K562 (cell line): ENCODE measurements around the gene COL8A2. TPM values are rescaled to one million over a fixed set of nuclear protein-coding genes. Genes with fewer than 3 reads are reported as not detected.

Experiments used
- ATF7 ChIP-seq: fragments of 450-650 bp; IDR thresholded peaks from 2 replicates; pipeline ENCODE4 v1.7.1; 2014; ENCODE audit warnings: mild to moderate bottlenecking, moderate library complexity
- CBFA2T3 ChIP-seq: fragments of 450-650 bp; IDR thresholded peaks from 2 replicates; pipeline ENCODE4 v1.6.1; 2017
- EP300 ChIP-seq: IDR thresholded peaks from 2 replicates; pipeline ENCODE4 v1.6.1; 2012; ENCODE audit warnings: low read length, improper control_type of control experiment
- ETV1 ChIP-seq: fragments of 450-650 bp; conservative IDR thresholded peaks from 2 replicates; pipeline ENCODE4 v1.6.1; 2016; ENCODE audit warnings: missing genetic modification characterization, control low read depth, low read depth, missing compliant biosample characterization
- GABPB1 ChIP-seq: sonication (generic); formaldehyde crosslinking; IDR thresholded peaks from 2 replicates; pipeline ENCODE4 v1.8.0; 2022; ENCODE audit warnings: mild to moderate bottlenecking, missing genetic modification reagents
- HMG20A ChIP-seq: fragments of 450-650 bp; formaldehyde crosslinking; conservative IDR thresholded peaks from 2 replicates; pipeline ENCODE4 v1.4.0; 2020; ENCODE audit warnings: mild to moderate bottlenecking, mixed read lengths
- HNRNPLL ChIP-seq: fragments of 200-400 bp; formaldehyde crosslinking; IDR thresholded peaks from 2 replicates; pipeline ENCODE4 v1.6.1; 2017; ENCODE audit warnings: low read length, low read depth, mild to moderate bottlenecking; ENCODE audit not compliant: poor library complexity, severe bottlenecking
- JUND ChIP-seq, 2 experiments: IDR thresholded peaks; 2 replicates in 1 of 2; 3 replicates in 1 of 2; pipeline ENCODE4 v1.6.1; 2011; ENCODE audit warnings: borderline replicate concordance in 2 of 2, low read depth in 2 of 2, low read length in 2 of 2, improper control_type of control experiment in 1 of 2, missing biosample characterization in 1 of 2, missing genetic modification characterization in 1 of 2, missing genetic modification reagents in 1 of 2
- MAFG ChIP-seq: fragments of 450-650 bp; conservative IDR thresholded peaks from 2 replicates; pipeline ENCODE4 v1.6.1; 2016; ENCODE audit warnings: missing genetic modification characterization, missing compliant biosample characterization
- MAFK ChIP-seq: IDR thresholded peaks from 2 replicates; pipeline ENCODE4 v1.6.1; 2011; ENCODE audit warnings: low read length, improper control_type of control experiment
- NCOA6 ChIP-seq: fragments of 450-650 bp; IDR thresholded peaks from 2 replicates; pipeline ENCODE4 v1.6.1; 2017; ENCODE audit warnings: mild to moderate bottlenecking
- RAD21 ChIP-seq, 2 experiments: fragments of 250-450 bp in 1 of 2; fragments of 450-650 bp in 1 of 2; sonication (Bioruptor Pico) in 1 of 2; formaldehyde crosslinking in 1 of 2; IDR thresholded peaks in 1 of 2; conservative IDR thresholded peaks in 1 of 2; 2 replicates each; pipeline versions ENCODE4 v1.4.0 to v1.8.0; 2020 to 2022; ENCODE audit warnings: mild to moderate bottlenecking in 2 of 2, moderate library complexity in 1 of 2
- SUPT5H ChIP-seq: fragments of 450-650 bp; IDR thresholded peaks from 2 replicates; pipeline ENCODE4 v1.6.1; 2016
- TAF7 ChIP-seq: fragments of 450-650 bp; IDR thresholded peaks from 2 replicates; pipeline ENCODE4 v1.6.1; 2016; ENCODE audit warnings: missing genetic modification characterization, missing compliant biosample characterization
- YY1 ChIP-seq, 3 experiments: IDR thresholded peaks; 2 replicates each; pipeline ENCODE4 v1.6.1; 2011; ENCODE audit warnings: low read length in 2 of 3, mild to moderate bottlenecking in 2 of 3, moderate library complexity in 2 of 3, borderline replicate concordance in 1 of 3, control low read depth in 1 of 3, low read depth in 1 of 3; ENCODE audit not compliant: insufficient read depth in 3 of 3, insufficient replicate concordance in 2 of 3, control insufficient read depth in 1 of 3, insufficient read length in 1 of 3; ENCODE audit errors: extremely low read depth in 1 of 3
- ZNF75A ChIP-seq: fragments of 450-650 bp; formaldehyde crosslinking; IDR thresholded peaks from 2 replicates; pipeline ENCODE4 v1.4.0; 2020; ENCODE audit warnings: mild to moderate bottlenecking
- polyA plus RNA-seq, 8 experiments: library from polyadenylated mRNA; depleted of rRNA in 4 of 8; stranded (reverse) in 5 of 8; unstranded in 3 of 8; fragments of >200 nt; fragmentation: Nextera tagmentation in 2 of 8; fragmentation: Illumina TruSeq in 1 of 8; extraction: Ambion mirVana in 2 of 8; extraction: Trizol in 1 of 8; gene quantifications; 2 replicates each; pipeline versions ENCODE4 v1.2.1 to v1.2.3, GENCODE V29; 2011 to 2014; ENCODE audit warnings: inconsistent platforms in 1 of 8, missing spikeins in 1 of 8
- total RNA-seq, 7 experiments: library from RNA; depleted of rRNA in 6 of 7; stranded (reverse); fragments of >200 nt in 6 of 7; fragmentation: Illumina TruSeq in 2 of 7; extraction: Trizol in 2 of 7; gene quantifications; 2 replicates each; pipeline versions ENCODE4 v1.2.1 to v1.2.3, GENCODE V29; 2011 to 2021; ENCODE audit warnings: low replicate concordance in 1 of 7
- TF ChIP-seq, protein P1 (sequence below): fragments of 250-450 bp; sonication (Bioruptor Pico); IDR thresholded peaks from 2 replicates; pipeline ENCODE4 v1.8.0; 2021; ENCODE audit warnings: moderate library complexity, mild to moderate bottlenecking, inconsistent platforms
- TF ChIP-seq, protein P2 (sequence below), 2 experiments: fragments of 450-650 bp; formaldehyde crosslinking in 1 of 2; IDR thresholded peaks; 2 replicates each; pipeline versions ENCODE4 v1.4.0 to v1.6.1; 2014 to 2020; ENCODE audit warnings: mild to moderate bottlenecking in 2 of 2, borderline replicate concordance in 1 of 2, low read depth in 1 of 2

The COL8A2 gene
- total and polyA plus RNA-seq, 9 of the 15 experiments (the other 6 are each of a cell fraction or from before 2014, with no cell fraction given), result 0.03 to 0.14 (median 0.04) TPM; not detected in 5

DNA sequence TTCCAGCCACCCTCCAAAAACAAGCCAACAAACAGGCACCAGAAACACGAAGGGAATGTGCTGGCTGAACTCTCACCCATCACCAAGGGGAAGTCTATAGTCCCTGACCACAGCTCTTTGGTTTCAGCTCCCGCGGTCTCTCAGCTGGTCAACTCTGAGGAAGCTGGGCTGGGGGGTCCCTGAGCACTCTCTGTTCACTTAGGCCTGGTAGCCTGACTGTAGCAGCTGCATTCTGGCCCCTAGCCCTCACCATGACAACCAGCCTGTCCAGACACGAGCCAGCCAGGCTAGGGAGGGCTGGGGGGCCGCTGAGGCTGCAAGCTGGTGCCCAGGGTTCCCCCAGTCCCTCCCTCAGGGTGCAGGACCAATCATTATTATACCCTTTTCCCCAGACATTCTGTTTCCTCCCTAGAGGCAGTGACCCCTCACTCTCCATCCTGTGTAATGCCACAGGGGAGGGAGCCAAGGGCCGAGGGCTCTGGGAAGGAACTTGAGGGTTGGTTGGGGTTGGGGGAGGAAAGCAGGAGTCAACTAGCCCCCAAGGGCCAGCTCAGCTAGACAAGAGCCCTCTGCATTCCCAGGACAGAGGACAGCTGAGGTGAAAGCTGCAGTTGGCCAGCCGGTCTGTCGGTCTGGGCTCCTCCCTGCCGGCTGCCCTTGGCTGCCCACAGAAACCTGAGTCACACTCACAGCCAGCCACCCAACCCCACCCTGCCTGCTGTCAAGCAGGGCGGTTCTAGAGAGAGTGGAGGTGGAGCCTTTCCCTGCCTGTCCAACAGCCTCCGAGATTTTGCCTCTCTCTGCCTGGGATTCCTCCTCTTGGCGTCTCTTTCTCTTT is 25.5 kb upstream of the COL8A2 start (continued):
- TF ChIP-seq, protein P1, sequence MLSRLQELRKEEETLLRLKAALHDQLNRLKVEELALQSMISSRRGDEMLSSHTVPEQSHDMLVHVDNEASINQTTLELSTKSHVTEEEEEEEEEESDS (CRISPR knock-in tag), result no peak
- peak; percentile 5; the same call in 1 of the 2 replicates for TF ChIP-seq EP300
- peak in 2 of 3 experiments; percentile 43 to 52 for TF ChIP-seq YY1 (IDR thresholded peaks at IDR 0.05; ENCODE audit: borderline replicate concordance in 1 of 3, control insufficient read depth in 1 of 3, extremely low read depth in 1 of 3, insufficient read depth in 3 of 3, insufficient read length in 1 of 3, insufficient replicate concordance in 2 of 3, low read depth in 1 of 3, low read length in 2 of 3)
- peak; percentile 65 for TF ChIP-seq MAFK
- peak; percentile 50; the same call in 1 of the 2 replicates for TF ChIP-seq MAFG (tag)
- peak in 1 of 2 experiments; percentile 23; a peak in 1 of 4 replicates for TF ChIP-seq RAD21 (CRISPR knock-in tag; conservative IDR thresholded peaks at IDR 0.05 in 1 of 2, IDR thresholded peaks at IDR 0.05 in 1 of 2)
- peak; percentile 44; the same call in 1 of the 2 replicates for TF ChIP-seq GABPB1 (CRISPR knock-in tag)
- no peak for TF ChIP-seq NCOA6
- TF ChIP-seq, protein P2, sequence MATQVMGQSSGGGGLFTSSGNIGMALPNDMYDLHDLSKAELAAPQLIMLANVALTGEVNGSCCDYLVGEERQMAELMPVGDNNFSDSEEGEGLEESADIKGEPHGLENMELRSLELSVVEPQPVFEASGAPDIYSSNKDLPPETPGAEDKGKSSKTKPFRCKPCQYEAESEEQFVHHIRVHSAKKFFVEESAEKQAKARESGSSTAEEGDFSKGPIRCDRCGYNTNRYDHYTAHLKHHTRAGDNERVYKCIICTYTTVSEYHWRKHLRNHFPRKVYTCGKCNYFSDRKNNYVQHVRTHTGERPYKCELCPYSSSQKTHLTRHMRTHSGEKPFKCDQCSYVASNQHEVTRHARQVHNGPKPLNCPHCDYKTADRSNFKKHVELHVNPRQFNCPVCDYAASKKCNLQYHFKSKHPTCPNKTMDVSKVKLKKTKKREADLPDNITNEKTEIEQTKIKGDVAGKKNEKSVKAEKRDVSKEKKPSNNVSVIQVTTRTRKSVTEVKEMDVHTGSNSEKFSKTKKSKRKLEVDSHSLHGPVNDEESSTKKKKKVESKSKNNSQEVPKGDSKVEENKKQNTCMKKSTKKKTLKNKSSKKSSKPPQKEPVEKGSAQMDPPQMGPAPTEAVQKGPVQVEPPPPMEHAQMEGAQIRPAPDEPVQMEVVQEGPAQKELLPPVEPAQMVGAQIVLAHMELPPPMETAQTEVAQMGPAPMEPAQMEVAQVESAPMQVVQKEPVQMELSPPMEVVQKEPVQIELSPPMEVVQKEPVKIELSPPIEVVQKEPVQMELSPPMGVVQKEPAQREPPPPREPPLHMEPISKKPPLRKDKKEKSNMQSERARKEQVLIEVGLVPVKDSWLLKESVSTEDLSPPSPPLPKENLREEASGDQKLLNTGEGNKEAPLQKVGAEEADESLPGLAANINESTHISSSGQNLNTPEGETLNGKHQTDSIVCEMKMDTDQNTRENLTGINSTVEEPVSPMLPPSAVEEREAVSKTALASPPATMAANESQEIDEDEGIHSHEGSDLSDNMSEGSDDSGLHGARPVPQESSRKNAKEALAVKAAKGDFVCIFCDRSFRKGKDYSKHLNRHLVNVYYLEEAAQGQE (IDR thresholded peaks at IDR 0.05; ENCODE audit: borderline replicate concordance), result peak; percentile 37; the same call in 1 of the 2 replicates
- TF ChIP-seq, protein P2 (CRISPR knock-in tag; IDR thresholded peaks at IDR 0.05; ENCODE audit: low read depth), result 0 out of 2 replicates have a peak, but pooled peaks have one; percentile 42
- no peak for TF ChIP-seq HMG20A (CRISPR knock-in tag)
- no peak for TF ChIP-seq HNRNPLL
- TF ChIP-seq ZNF75A, result no peak
- peak; percentile 59; the same call in 1 of the 2 replicates for TF ChIP-seq TAF7 (tag)
- no peak for TF ChIP-seq ETV1 (tag)
- TF ChIP-seq ATF7, result peak; percentile 65; the same call in 1 of the 2 replicates
- TF ChIP-seq JUND (IDR thresholded peaks at IDR 0.05; ENCODE audit: borderline replicate concordance, low read depth, low read length), result peak; percentile 90
- TF ChIP-seq JUND (tag; IDR thresholded peaks at IDR 0.05; ENCODE audit: borderline replicate concordance, low read depth, low read length), result peak; percentile 85; the same call in 2 of the 3 replicates
- peak; percentile 17; the same call in 1 of the 2 replicates for TF ChIP-seq CBFA2T3
- TF ChIP-seq SUPT5H, result peak; percentile 62
